HepG2 (cell line): Measurements from ENCODE around the gene ANKRD42. TPM values are rescaled to one million over a fixed set of nuclear protein-coding genes. Genes with fewer than 3 reads are reported as not detected.

Experiments
- ARID3A ChIP-seq: IDR thresholded peaks from 2 replicates; pipeline ENCODE4 v1.6.1; 2012; ENCODE audit warnings: low read depth, low read length, improper control_type of control experiment
- ATRX ChIP-seq: sonication (generic); formaldehyde crosslinking; IDR thresholded peaks from 2 replicates; pipeline ENCODE4 v1.4.0; 2020; ENCODE audit warnings: missing genetic modification reagents, borderline replicate concordance
- GABPB1 ChIP-seq: IDR thresholded peaks from 2 replicates; pipeline ENCODE4 v1.6.1; 2016; ENCODE audit warnings: mild to moderate bottlenecking, missing genetic modification reagents, moderate library complexity, missing compliant biosample characterization
- HINFP ChIP-seq: sonication (generic); formaldehyde crosslinking; IDR thresholded peaks from 2 replicates; pipeline ENCODE4 v1.4.0; 2020; ENCODE audit warnings: low read depth, mild to moderate bottlenecking, missing genetic modification reagents
- POGK ChIP-seq: sonication (generic); formaldehyde crosslinking; conservative IDR thresholded peaks from 2 replicates; pipeline ENCODE4 v1.8.0; 2022; ENCODE audit warnings: mild to moderate bottlenecking, moderate library complexity, missing genetic modification reagents
- PRPF4 ChIP-seq: fragments of 200-400 bp; formaldehyde crosslinking; IDR thresholded peaks from 2 replicates; pipeline ENCODE4 v1.6.1; 2016; ENCODE audit warnings: low read length, low read depth; ENCODE audit not compliant: poor library complexity, severe bottlenecking
- ZBTB37 ChIP-seq: sonication (generic); formaldehyde crosslinking; IDR thresholded peaks from 2 replicates; pipeline ENCODE4 v1.4.0; 2020; ENCODE audit warnings: mild to moderate bottlenecking, missing genetic modification reagents
- ZBTB40 ChIP-seq, 2 experiments: fragments of 450-650 bp in 1 of 2; sonication (generic) in 1 of 2; formaldehyde crosslinking in 1 of 2; IDR thresholded peaks; 2 replicates each; pipeline versions ENCODE4 v1.6.1 to v1.8.0; 2016 to 2022; ENCODE audit warnings: antibody characterized with exemption in 1 of 2, mild to moderate bottlenecking in 1 of 2, missing genetic modification reagents in 1 of 2
- ZNF253 ChIP-seq: sonication (generic); formaldehyde crosslinking; IDR thresholded peaks from 2 replicates; pipeline ENCODE4 v1.8.0; 2022; ENCODE audit warnings: mild to moderate bottlenecking, missing genetic modification reagents, borderline replicate concordance
- ZNF33A ChIP-seq: sonication (generic); formaldehyde crosslinking; IDR thresholded peaks from 2 replicates; pipeline ENCODE4 v1.5.1; 2020; ENCODE audit warnings: missing genetic modification reagents, mild to moderate bottlenecking, moderate library complexity, borderline replicate concordance
- ZNF747 ChIP-seq: sonication (generic); formaldehyde crosslinking; IDR thresholded peaks from 2 replicates; pipeline ENCODE4 v1.8.1; 2023; ENCODE audit warnings: missing genetic modification reagents, mild to moderate bottlenecking, borderline replicate concordance
- polyA plus RNA-seq, 8 experiments: library from polyadenylated mRNA; depleted of rRNA in 3 of 8; stranded (reverse) in 7 of 8; unstranded in 1 of 8; fragments of >200 nt; fragmentation: Illumina TruSeq in 4 of 8; extraction: Trizol in 4 of 8; gene quantifications; 2 replicates each; pipeline versions ENCODE4 v1.2.1 to v1.2.3, GENCODE V29; 2011 to 2016; ENCODE audit warnings: low read depth in 4 of 8, missing spikeins in 1 of 8, mixed read lengths in 1 of 8; ENCODE audit not compliant: insufficient read depth in 1 of 8
- total RNA-seq, 5 experiments: library from RNA; depleted of rRNA; stranded (reverse); fragments of >200 nt; fragmentation: Illumina TruSeq; extraction: Trizol; gene quantifications; 2 replicates each; pipeline ENCODE4 v1.2.3, GENCODE V29; 2016; ENCODE audit warnings: low read depth in 1 of 5

ANKRD42 gene
- total and polyA plus RNA-seq, 2 of the 13 experiments (the other 11 are each of a cell fraction or from before 2014, with no cell fraction given) = 2.2 to 3.7 TPM

GRCh38 chr11:83285771-83286528 is 92.4 kb downstream of the ANKRD42 start, which contains the start of gene CCDC90B (continued):
- no peak for TF ChIP-seq ZBTB37
- no peak for TF ChIP-seq ZNF33A
- no peak for TF ChIP-seq HINFP (CRISPR knock-in tag)
- TF ChIP-seq ZNF747 = peak; percentile 79; the same call in 1 of the 2 replicates
- TF ChIP-seq POGK = peak; percentile 79
- TF ChIP-seq ATRX = no peak
- no peak for TF ChIP-seq ZBTB40 (IDR thresholded peaks at IDR 0.05)
- TF ChIP-seq ZBTB40 (CRISPR knock-in tag; IDR thresholded peaks at IDR 0.05) = peak; percentile 87
- peak; percentile 48; the same call in 1 of the 2 replicates for TF ChIP-seq ZNF253 (CRISPR knock-in tag)
- TF ChIP-seq ARID3A = 0 out of 2 replicates have a peak, but pooled peaks have one; percentile 11
- TF ChIP-seq PRPF4 = no peak
- TF ChIP-seq GABPB1 (CRISPR knock-in tag) = peak; percentile 95
